Measurements from ENCODE around the gene SIRT3.
A peak's percentile ranks its signal among the peaks of the same experiment; 100 is the strongest.

SIRT3 gene

DNA sequence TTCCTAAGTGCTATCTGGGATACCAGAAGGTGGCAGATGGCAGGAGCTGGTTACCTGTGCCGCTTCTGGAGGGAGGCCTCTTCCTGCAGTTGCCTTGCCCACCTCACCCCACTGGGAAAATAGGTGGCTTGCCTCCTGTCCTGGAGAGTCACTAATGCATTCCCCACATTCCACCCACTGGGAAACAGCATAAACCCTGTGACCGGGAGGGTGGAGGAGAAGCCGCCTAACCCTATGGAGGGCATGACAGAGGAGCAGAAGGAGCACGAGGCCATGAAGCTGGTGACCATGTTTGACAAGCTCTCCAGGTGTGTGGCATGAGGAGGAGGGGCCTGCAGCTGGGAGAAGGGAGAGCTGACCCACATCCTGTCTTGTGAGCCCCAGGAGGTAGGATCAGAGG is 23.0 kb downstream of the SIRT3 start:
- no peak for DNase-seq

DNA sequence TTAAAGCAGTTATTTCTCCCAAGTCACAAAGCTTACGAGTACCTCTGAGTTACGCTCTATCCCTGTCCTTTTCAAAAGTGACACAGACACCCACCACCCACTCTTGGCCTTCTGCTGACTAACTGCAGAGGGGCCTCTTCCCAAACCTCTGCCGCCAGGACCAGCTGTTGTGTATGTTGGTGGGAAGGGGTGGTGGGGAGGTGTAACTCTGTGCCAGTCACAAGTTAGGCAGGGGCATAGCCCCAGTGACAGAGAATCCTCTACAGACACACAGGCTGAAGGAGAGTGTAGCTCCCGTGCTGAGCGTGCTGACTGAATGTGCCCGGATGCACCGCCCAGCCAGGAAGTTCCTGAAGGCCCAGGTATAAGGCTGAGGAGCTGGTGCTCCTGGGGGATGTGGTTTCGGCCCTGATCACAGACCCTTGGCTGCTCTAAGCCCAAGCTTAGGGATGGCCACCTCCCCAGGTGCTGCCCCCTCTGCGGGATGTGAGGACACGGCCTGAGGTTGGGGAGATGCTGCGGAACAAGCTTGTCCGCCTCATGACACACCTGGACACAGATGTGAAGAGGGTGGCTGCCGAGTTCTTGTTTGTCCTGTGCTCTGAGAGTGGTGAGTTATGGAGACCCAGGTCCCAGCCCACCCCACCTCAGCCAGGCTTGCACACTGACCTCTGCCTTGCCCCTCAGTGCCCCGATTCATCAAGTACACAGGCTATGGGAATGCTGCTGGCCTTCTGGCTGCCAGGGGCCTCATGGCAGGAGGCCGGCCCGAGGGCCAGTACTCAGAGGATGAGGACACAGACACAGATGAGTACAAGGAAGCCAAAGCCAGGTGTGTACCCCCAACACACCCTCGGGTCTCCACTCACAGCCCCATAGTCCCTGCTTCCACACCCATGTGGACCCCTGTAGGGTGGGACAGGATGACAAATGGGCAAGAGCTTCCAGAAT is 23.7 kb downstream of the SIRT3 start:
- no peak for DNase-seq

DNA sequence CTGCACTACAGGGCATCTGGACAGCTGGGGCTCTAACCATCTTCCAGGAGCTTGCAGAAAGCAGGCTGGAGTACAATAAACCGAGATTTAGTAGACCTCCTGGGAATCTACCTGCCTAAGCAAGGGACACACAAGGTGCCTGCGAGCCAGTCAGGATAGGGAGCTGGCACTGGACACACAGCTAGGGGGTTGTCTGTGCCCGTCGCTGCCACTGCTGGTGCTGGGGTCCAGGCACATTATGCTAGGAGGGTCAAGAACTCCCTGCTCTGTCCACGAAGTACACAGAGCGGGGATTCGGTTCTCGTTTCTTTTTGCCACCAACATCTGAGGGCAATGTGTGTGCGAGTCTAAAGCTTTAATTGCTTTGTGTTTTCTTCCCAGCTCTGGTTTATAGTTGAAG is 24.4 kb downstream of the SIRT3 start:
- DNase-seq, result no peak

DNA sequence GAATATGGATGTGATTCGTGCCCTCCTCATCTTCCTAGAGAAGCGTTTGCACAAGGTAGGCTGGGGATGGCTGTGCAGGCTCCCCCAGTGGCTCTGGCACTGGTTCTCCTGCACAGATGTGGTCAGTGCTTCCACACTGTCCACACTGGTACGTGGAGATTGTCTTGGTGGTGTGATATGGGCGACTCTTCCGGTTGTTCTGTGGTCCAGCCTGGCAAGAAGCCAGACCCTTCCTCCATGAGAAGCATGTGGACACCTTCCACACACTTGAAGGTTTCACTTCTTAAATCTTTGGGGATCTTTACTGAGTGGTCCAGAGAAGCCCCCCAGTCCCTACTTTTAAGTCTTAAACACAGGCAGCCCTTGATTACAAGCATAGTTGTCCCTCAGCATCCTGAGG is 24.8 kb downstream of the SIRT3 start:
- DNase-seq, result no peak

DNA sequence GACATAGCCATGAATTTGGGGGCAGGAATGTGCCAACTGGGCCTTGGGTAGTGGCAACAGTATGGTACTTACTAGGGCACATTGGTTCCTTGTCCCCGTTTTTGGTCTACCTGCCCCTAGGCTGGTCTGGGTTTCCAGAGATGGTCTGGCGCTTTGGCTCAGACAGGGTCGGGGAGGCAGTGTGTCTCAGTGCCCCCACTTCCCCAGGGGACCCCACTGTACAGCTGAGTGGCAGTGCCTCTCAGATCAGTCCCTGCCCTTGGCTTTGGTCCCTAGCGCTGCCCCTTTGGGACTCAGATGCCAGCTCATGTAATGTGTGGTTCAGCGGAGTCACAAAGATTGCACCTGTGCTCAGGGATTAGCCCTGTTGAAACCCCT is 25.4 kb downstream of the SIRT3 start:
- DNase-seq, result no peak

DNA sequence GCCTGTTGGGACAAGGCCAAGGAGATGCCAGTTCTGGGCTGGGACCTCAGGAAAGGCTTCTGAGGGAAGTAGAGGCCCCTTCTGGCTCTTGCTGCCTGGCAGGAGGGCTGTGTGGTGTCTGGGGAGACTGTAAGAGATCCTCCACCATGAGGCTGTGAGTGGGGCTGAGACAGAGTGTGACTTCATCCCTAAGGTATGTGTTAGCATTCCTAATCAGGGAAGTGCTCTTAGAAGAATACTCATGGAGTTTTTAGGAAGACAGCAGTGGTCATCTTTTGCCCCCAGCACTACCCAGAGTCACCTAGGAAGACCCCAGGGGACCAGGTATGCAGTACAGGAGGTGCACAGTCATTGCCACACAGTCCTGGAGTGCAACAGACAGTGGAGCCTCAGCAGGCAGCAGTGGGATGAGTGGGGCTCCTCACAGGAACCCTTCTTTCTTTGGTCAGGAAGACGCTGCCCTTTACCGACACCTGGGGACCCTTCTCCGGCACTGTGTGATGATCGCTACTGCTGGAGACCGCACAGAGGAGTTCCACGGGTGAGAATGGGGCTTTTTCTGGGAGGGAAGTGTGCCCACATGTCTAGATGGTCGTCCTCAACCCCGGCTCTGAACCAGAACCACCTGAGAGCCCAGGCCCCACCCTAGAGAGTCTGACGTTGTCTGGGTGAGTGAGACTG is 25.9 kb downstream of the SIRT3 start:
- DNase-seq, result no peak

DNA sequence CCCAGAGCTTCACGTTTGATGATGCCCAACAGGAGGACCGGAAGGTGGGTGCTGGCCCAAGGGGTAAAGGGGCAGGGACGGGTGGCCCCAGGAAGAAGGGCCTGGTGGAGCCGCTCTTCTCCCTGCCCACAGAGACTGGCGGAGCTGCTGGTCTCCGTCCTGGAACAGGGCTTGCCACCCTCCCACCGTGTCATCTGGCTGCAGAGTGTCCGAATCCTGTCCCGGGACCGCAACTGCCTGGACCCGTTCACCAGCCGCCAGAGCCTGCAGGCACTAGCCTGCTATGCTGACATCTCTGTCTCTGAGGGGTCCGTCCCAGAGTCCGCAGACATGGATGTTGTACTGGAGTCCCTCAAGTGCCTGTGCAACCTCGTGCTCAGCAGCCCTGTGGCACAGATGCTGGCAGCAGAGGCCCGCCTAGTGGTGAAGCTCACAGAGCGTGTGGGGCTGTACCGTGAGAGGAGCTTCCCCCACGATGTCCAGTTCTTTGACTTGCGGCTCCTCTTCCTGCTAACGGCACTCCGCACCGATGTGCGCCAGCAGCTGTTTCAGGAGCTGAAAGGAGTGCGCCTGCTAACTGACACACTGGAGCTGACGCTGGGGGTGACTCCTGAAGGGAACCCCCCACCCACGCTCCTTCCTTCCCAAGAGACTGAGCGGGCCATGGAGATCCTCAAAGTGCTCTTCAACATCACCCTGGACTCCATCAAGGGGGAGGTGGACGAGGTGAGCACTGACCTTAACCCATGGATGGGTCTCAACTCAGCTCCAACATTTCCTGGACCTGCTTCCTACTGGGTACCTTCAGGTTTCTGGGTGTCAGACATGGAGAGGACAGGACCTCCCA is 26.6 kb downstream of the SIRT3 start:
- DNase-seq, result no peak

DNA sequence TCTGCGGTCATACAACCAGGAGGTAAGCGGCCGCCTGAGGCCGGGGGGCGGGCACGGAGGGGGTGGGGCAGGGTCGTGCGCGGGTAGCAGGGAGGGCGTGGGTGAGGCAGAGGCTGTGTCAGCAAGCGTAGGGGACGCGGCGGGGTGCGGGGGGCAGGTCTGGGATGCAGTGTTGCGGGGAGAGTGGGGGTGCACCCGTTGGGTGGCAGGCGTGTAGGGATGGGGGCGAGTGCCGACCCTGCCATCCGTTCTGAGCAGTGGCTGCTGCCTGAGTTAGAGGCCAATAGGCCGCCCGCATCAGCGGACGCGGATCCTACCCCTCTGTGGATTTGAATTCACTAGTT is 27.3 kb downstream of the SIRT3 start:
- no peak for DNase-seq

DNA sequence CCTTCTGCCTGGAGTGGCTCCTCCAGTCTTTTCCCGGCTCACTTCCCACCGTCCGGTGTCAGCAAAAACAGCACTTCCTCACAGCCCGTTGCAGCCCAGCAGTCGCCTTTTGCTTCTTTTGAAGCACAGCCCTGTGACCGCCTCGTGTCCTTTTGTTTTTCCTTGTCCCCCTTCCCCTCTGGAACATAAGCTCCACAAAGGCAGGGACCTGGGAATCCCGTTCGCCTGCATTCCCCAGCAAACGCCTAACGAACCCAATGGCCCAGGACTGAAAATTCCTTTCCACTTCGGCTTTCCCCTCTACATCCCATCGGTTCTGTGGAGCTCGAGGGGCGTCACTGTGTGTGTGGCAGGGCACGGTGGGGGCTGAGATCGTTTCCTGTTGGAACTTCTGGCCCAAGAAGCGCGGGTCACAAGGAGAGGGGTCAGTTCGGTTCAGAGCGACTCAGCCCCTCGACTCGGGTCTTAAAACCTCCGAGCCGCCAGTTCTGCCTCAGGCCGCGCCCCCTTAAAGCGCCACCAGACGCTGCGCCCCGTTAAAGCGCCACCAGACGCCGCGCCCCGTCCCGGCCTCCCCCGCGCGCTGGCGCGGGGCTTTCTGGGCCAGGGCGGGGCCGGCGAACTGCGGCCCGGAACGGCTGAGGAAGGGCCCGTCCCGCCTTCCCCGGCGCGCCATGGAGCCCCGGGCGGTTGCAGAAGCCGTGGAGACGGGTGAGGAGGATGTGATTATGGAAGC is 27.8 kb downstream of the SIRT3 start:
- peak; percentile 39 to 82 (median 62) for DNase-seq

DNA sequence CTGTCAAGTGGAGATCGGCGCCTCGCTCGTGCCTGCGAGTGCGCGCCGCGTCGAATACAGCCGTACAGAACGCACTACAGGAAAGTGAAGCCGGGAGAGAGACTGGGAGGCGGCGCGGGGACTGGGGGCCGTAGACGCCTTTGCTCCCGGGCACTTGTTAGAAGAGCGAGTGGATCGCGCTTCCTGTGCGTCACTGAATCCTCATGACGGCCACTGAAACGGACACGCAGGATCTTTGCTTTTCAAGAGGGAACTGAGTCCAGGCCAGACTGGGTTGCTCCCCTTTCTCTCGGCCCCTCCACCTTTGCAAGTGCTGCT is 28.3 kb downstream of the SIRT3 start:
- DNase-seq, result peak in 1 of 4 experiments; percentile 45

DNA sequence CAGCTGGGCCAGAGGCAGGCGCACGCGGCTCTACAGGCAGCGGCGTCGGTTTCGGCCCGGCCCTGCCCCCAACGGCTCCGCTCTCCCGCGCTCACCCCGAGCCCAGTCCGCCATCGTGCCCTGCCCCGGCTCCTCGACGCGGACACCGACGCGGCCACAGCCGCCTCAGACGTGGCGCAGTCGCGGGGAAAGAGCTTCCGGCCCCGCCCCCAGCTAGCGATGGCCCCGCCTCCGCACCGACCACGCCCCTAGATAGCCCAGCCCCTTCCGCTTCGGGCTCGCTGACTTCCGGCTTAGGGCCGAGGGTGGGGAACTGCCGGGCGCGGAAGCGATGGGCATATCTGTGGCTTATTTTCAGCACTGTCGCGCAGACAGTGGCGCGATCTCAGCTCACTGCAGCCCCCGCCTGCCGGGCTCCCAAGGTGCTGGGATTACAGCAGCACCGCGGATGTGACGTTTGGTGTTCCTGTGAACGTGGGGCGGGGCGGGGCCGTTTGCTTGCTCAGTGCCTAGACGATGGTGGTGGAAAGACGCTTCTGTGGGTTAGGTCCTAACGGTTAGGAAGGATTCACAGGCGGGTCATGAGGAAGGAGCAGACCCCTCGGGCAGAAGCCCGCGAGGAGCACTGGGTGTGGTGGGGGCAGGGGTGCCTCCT is 28.8 kb downstream of the SIRT3 start, which contains the start of the genes BET1L and RIC8A:
BET1L (minus strand) TSS at position 192 of the 655 bp plus-strand sequence; CDS start at position 114, 78 bp downstream.
RIC8A (plus strand) TSS at position 501 of the 655 bp plus-strand sequence. CDS start 1,147 bp downstream, outside the sequence.
- DNase-seq, result peak; percentile 95 to 98 (median 96)

DNA sequence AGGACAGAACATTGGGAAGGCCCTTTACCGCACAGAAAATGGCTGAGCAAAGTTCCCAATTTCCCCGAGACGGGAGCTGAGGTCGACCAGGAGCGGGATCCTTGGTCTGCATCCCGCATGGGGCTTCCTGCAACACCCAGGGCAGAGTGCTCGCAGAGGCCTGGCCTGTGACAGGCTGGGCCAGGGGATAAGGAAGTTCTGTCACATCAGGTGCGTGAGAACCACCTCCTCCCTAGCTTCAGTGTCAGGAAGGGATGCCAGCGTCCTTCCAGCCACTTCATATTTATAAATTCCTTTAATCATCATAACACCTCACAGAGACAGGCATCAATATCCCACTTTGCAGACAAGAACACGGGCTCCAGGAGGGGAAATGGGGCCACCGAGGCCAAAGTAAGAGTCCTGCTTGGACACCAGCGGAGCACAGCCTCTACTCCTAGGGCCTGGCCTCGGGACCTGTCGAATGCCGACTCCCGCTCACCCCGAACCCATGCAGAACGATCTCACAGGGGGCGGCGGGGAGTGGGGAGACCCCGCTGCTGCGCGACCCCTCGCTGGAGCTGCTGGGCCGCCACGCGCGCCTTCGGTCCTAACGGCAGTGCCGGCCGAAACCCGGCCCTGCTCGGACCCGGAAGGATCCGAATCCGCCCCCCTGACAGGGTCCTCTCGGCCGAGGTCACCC is 29.5 kb downstream of the SIRT3 start:
- DNase-seq, result peak in 2 of 4 experiments; percentile 16 to 28

DNA sequence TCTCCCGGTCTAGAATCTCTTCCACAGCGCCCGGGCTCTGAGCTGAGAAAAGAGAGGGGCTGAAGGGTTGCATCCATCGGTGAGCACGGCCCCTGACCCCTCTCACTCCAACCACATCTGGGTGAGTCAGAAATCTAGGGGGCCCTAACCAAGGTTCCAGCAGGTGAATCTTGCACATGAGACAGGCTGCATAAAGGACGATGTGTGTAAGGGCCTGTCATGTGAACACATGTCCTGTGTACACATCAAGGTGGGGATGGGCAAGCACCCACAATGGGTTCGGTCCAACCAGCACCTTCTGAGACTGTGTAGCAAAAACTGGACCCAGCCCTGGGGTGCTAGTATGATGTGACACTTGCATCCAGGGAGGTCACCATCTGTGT is 30.1 kb downstream of the SIRT3 start:
- DNase-seq, result no peak

DNA sequence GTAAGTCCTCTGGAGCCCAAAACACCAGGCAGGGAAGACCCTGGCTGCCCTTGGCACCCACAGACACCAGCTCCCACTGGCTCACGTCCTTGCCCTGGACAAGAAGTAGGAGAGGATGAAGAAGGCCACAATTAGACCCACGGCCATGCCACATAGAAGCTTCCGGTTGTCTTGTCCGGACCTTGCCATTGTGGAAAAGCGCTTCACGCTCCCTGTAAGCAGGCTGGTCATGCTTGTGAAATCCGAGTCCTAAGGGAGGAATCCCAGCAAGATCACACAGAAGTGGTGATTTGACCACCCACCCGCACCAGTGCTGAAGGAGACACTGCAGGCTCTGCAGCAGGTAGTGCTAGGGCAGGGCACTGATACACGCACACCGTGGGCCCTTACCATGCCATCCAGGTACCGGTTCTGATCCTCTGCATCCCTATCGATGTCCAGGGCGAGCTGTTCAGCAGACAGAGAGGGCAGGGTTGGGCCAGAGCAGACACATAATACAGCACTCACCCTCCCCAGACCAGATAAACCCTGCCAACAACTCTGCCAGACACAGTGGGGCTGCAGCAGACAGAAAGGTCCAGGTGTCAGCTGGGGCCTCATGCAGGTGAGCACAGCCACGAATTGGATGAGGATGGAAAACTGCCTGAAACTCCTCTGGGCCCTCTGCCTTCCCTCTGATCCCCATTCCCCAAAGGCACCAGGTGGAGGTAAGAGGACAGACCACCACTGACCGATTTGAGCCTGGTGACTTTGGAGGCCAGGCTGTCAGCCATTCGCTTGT is 30.7 kb downstream of the SIRT3 start:
- no peak for DNase-seq

DNA sequence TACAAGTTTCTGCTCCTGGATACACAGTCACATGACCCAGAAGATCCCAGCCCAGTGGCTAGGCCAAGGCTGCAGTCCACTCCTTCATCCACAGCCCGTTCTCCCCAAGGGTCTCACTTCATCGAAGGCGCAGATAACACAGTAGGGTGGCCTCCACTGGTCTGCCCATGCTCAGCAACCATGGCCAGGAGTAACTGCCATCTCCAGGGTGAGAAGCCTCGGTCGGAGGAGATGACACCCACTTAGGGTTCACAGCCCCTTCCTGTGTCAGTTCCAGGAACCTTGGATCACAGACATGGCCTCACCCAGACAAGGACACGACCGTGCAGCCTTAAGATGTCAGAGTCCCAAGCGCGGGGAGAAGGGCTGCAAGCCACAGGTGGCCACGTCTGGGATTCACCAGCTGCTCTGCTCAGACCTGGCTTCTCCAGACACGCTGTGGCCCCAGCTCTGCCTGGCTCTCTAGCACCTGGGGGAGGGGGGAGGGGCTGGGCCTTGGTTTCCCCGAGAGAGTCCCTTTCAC is 31.5 kb downstream of the SIRT3 start:
- DNase-seq, result no peak

DNA sequence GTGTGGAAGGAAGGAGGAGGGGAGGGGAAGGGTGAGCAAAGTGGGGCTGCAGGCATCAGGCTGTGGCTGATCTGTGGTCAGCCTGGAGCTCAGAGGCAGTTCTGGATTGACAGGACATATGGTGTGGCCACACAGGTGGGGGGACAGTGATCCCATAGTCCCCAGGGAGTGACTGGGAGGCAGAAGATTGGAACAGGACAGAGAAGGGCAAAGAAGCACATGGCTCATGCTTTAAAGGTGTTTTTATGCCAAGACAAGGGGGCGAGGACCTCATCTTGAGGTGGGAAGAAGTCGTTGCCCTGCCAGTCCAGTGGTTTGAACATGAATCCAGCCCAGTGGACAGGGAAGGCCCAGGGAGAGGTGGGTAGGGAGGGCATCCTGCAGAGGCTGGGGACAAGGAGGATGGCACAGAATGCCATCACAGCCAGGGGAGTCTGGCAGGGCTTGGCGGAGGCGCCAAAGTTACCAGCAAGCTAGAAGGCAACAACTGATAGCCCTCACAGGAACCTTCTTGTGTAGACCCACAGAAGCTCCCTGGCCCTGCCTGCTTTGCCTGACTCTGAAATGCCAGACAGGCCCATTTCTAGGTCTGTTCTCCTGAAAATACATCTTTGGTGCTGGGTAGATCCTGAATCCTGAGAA is 32.1 kb downstream of the SIRT3 start:
- DNase-seq, result no peak

DNA sequence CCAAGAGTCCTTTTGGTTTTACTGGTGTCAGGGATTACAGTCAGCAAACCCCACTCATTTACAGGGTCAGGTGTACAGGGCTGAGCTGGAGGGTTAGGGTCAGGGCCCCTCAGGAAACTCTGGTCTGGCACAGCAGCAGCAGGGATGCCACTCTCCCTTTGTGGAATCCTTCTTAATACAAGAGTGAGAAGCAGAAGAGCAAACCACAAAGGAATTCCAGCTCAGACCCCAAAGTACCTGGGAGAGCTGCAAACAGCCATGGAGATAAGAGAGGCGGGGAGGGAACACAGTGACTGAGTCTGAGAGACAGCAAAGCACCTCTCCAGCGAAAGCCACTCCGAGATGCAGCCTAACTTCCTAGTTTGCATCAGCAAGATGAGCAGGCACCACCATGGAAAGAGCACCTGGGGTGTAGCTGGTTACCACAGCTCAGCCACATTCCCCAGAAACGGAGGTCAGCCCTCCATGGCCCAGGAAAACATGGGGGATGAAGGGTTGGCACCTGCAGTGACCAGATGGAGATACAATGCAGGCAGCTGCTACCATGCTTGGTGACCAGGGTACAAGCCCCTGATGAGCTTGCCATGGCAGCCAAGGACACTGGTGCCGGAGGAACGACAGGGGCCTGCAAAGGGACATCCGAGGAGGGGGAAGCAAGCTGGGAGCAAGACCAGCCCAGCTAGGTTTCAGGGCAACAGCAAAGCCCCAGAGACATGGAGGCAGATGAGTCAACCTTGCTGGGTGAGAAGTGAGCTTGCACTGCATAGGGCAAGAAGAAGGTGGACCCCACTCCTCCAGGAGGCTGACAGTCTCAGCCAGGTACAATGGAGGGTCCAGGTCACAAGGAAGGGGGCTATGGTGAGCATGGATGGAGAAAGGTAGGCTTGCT is 32.8 kb downstream of the SIRT3 start:
- no peak for DNase-seq

DNA sequence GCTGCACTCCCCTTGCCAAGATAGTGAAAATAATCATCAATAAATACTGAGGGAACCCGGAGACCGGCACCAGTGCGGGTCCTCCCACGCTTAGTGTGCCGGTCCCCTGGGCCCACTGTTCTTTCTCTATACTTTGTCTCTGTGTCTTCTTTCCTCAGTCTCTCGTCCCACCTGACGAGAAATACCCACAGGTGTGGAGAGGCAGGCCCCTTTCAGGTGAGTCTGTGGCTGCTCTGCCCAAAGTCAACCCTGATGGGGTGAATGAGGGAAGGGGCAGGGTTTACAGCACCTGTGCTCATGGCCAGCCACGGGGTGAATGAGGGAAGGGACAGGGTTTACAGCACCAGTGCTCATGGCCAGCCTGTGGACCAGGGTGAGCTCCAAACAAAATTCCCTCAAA is 33.7 kb downstream of the SIRT3 start:
- DNase-seq, result no peak

DNA sequence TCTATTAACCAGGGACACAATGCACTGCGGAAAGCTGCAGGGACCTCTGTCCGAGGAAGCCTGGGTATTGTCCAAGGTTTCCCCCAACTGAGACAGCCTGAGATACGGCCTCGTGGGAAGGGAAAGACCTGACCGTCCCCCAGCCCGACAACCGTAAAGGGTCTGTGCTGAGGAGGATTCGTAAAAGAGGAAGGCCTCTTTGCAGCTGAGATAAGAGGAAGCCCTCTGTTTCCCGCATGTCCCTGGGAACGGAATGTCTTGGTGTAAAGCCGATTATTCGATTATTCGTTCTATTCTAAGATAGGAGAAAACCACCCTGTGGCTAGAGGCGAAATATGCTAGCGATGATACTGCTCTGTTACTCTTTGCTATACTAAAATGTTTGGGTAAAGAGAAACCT is 34.2 kb downstream of the SIRT3 start:
- no peak for DNase-seq
